ENCODE measurements around the gene CLDN1.
"Not testable (repeated sequence)": the region's sequence is repeated elsewhere in the genome, so short reads cannot be mapped to it uniquely, and the experiment has no call there.

The CLDN1 gene

DNA sequence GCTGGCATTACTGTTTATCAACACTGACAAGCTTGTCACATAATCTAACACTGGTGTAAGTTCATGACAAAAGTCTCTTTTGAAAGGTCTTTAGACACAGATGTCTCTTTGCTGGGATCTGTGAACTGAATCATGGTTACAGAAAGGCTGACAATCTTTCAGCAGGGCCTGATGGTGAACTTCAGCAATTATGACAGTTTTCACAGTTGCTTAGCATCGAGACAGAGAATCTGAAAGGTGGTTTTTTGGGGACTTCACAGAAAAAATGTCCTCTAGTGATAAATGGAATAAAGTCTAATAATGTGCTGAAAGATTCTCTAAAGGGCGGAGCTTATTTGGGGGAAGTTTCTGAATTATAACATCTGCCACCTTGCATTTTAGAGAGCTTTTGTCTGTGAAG is 32.3 kb downstream of the CLDN1 start:
- no peak for DNase-seq

DNA sequence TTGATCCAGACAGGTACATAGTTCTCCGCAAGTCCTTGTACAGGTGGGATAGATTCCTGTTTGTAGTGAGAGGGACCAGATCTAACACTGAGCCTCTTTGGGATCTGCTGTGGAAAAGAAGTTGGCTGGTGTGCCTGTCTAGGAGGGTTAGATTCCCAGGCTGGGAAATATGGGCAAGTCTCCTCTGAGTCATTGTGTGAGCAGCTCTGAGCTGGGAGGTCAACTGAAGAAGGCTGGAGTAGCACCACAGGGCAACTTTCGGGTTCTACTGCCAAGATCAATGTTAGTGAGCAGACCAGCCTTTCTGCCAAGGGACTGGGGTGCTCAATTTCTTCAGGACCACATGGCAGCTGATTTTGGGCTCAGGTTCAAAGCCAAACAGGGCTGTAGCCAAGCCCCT is 33.4 kb downstream of the CLDN1 start:
- DNase-seq, result no peak

DNA sequence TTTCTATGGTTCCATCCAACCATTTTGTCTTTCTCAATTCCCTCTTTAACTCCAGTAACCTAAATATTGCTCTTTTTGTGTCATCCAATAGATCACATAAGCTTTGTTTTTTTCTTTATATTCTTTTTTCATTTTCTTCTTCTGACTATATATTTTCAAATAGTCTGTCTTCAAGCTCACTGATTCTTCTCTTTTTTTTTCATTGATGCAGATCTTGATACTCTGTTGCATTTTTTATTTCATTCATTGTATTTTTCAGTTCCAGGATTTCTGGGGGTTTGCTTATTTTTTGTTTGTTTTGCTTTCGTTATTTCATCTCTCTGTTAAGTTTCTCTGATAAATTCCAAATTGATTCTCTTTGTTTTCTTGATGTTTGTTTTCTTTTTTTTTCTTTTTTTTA is 36.2 kb downstream of the CLDN1 start:
- no peak for DNase-seq

DNA sequence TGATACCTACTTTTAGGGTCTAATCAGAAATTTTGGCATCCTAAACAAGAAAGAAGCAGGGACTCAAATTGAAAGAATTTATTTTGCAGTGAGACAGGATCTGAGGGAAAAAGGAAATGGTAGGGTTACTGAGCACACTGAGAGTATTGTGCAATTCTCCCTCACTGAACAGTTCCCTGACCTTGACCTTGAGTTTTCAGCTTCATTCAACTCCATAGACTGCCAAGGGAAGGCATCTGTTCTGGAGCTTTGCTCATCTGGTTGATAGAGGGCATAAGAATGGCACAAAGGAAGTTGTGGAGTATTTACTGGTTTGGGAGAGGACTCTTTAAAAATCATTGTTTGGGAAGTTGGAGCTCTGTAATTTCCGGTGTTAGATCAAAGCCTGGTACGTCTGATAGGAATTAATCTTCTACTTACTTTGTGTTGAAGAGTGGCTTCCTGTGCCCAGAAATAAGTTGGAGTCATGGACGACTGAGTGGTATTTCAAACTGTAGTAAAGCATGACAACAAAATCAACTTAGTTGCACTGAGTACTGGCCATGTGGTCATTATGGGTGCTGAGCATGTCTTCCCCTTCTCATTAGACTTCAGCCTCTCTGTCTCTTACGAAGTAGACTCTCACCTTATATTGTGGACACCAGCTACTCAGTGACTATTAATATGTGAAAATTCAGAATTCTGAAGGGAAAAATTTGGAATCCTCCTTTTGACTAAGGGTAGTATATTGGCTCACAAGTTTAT is 40.8 kb downstream of the CLDN1 start:
- DNase-seq, result no peak

DNA sequence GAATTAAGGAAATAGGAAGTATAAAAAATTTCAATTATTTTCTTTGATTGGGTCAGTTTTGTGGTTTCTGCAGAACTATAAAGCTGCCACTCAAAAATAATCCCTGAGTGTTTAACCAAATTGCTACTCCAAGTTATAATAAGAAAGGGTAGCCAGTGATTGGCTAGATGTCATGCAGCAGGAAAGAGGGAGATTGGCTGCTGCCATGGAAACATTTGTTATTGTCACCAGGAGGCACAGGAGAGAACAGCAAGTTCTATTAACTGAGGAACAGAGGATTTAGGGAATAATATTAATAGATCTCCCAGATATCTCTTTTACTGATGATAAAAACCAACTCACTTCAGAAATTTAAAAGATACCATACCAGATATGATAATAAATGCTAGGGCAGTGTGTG is 42.6 kb downstream of the CLDN1 start:
- DNase-seq, result no peak

DNA sequence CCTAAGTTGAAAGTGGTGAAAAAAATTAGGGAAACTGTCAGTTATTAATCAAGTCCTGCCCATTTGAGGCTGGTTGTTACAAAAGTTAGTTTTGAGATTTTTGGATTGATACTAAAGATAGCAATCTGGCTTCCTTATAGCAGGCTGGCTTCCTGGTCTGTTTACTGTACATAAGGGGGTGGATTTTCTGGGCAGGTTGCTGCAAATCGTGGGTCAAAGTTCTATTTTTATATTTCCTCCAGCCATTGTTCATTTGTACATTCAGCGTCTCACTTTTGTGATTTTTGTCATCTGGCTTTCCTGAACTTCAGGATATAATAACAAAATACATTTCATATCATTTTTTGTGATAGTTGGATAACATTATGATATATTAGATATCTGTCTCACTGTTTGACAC is 49.5 kb downstream of the CLDN1 start:
- no peak for DNase-seq

DNA sequence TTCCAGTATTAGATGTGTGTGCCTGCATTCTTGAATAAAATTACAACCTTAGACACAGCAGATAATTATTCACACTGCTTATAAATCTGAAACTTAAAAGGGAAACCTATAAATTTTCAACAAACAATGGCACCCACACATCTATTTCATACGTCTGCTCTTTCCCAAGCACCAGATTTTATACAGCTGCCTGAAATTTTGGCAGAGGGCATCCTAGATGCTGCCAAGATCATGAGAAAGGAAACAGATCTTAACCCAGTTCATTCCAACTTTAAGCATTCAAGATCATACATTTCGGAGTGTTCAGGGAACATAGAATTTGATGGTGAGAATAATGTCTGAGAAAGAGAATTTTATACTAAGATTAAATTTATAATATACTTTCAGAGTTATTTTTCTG is 53.1 kb downstream of the CLDN1 start:
- no peak for DNase-seq

DNA sequence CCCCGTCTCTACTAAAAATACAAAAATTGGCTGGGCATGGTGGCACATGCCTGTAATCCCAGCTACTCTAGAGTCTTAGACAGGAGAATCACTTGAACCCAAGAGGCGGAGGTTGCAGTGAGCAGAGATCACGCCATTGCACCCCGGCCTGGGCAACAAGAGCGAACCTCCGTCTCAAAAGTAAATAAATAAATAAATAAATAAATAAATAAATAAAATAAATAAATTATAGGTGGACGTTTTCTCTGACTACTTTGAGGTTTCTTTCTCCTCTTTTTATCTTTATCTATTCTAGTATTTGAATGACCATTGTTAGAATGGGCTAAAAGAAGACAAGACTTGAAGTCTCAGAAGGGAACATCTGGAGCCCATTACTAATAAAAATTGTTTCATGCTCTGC is 54.8 kb downstream of the CLDN1 start:
- not testable (repeated sequence) for DNase-seq

DNA sequence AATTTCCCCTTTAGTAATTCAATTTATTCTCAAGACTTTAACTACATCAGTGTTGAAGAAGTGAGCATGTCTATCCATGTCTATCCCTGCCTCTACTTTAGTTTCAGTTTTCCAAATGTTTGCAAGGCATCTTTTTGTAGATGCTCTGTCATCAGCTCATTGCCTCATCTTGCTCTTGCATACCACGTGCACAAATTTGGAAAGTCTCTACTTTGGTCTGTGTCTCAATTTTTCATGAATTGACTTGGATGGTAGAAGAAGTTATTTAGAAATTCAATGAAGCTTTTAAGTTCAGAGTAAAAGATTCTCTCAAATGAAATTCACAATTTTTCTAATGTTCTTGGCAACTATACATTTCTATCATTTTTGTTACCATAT is 55.3 kb downstream of the CLDN1 start:
- DNase-seq, result no peak

DNA sequence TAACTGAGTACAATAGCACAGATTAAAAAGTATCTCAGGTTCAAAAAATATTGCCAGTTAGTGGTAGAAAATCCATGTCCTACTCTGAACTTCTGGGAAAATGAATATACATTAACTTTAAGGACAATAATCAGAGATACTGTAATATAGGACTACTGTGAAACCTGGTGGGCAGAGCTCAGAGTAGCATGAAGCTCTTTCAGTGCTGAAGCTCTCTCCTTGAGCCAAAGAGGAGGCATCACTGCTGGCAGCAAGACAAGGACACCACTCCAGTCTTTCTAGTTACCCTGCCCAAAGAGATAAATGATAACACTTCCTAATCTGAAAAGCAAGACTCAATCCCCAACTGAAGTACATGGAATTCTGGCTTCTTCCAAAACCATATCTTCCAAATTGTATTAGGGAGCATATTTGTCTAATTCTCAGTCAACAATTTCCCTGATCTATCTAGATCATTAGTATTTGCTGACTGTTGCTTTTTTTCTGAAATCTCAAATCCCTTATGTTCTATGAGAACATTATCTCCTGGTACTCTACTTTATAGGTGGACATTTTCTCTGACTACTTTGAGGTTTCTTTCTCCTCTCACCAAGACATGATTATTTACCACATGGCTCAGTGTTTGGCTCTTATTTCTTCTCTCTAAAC is 55.9 kb downstream of the CLDN1 start:
- DNase-seq, result no peak

DNA sequence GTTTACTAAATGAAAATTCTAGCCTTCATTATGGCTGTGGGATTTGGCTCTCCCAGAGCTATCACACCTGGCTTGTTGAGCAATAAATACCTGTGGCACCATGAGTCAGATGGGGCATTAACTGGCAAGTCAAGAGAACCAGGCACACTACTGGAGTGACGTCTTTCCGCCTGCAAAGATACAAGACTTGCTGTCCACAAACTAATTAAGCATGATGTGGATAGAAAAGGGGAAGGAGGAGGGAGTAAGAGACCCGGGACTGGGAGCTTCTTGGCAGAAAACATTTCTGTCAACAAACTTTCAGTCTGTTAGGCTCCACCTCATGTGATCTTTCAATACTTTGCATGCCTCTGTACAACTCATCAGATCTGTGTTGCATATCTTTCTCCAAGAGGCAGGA is 56.5 kb downstream of the CLDN1 start:
- DNase-seq, result no peak

DNA sequence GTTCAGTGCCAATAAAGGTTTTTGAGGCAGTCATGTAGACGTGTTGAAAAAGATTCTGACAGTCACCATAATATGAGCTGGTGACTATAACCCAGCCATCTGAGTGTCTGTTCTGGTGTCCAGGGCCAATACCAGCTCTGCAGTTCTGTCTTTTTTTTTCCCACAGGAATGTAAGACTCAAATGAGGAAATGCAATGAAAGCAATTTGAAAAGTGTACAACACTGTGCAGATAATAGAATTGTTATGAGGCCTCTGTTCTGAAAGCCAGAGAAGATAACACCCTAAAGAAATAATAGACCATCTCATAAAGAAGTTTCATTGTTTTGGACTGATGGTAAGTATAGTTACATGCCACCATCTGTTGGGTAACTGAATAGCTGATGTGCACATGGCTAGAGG is 57.1 kb downstream of the CLDN1 start:
- DNase-seq, result no peak

DNA sequence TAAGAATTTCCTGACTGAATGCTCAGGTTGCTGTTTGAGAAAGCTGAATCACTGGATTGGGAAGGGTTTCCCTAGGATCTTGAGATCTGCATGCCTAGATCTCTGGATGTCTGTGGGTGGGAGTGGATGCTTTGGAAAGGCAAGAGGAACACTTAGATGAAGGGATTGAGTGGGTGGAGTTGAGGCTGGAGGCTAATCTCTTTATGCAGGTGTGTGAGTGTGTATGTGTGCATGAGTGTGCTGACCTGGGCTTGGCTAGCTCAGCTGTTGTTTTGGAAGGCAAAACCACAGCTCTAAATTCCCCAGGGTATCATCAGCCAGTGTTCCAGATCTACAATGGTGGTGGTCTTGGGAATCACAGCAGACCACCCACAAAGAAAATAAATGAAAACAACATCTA is 60.5 kb downstream of the CLDN1 start:
- DNase-seq, result no peak

DNA sequence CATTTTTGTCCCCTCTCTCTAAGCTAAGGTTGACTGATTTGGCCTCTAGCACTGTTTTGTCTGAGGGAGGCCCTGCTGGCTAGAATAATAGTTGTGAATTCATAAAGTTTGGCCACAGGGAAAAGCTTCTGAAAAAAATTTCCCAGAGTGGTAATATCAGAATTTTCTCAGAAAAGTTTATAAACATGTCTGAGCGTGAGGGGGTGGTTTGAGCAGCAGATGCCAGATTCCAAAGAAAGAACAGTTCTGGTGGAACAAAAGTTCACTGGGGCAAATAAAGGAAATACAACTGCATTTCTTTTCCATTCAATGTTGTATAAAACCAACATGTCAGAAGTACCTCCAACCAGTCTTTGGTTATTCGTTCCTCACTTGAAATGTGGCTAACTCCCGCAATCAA is 61.2 kb downstream of the CLDN1 start:
- no peak for DNase-seq

DNA sequence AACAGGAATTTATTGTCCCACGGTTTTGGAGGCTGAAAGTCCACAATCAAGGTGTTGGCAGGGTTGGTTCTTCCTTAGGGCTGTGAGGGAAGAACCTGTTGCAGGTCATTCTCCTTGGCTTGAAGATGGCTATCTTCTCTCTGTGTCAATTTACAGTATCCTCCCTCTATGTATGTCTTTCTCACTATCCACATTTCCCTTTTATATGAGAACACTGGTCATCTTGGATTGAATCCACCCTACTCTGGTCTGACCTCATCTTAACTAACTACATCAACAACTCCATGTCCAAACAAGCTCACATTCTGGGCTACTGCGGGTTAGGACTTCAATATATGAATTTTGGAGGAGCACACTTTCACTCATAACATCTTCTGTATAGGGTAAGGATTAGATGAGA is 61.9 kb downstream of the CLDN1 start:
- no peak for DNase-seq

DNA sequence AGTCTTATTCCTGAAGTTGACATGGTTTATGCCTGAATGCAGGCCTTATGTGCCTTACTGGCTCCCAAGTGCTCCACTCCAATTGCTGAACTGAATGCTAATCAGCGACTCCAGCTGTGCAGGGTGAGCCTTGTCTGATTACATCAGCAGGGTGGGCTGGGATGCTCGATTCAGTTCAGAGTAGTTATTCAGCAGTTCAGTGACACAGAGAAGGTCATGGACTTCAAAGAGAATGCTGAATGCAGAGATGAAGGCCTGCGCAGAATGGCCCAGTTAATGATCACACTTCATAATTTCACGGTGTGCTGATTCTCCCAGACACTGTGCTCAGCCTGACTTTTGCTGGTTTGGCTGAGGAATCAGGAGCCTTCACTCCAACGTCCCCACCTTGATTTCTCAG is 63.6 kb downstream of the CLDN1 start:
- DNase-seq, result no peak
